Cardiac fibroblast (primary cell): ENCODE results near the gene CMBL.
"Not testable (repeated sequence)": the region's sequence is repeated elsewhere in the genome, so short reads cannot be mapped to it uniquely, and the experiment has no call there.

Source experiments
- DNase-seq, 2 donors: peaks; one replicate each; pipeline versions ENCODE4 v3.0.0 to v3.0.0-alpha.2; 2010; ENCODE audit warnings: low read depth in 2 of 2
- H3K4me3 ChIP-seq, 2 donors: replicated peaks in 1 of 2; 1 replicate in 1 of 2; 2 replicates in 1 of 2; pipeline ENCODE4 v1.5.1; 2011; ENCODE audit warnings: low read depth in 2 of 2, low read length in 2 of 2, mild to moderate bottlenecking in 2 of 2, moderate library complexity in 1 of 2
- TF ChIP-seq, protein P1 (sequence below): IDR thresholded peaks from one replicate; pipeline ENCODE4 v1.5.1; 2011; ENCODE audit warnings: low read depth, mild to moderate bottlenecking, low read length, inconsistent platforms

CMBL gene

DNA sequence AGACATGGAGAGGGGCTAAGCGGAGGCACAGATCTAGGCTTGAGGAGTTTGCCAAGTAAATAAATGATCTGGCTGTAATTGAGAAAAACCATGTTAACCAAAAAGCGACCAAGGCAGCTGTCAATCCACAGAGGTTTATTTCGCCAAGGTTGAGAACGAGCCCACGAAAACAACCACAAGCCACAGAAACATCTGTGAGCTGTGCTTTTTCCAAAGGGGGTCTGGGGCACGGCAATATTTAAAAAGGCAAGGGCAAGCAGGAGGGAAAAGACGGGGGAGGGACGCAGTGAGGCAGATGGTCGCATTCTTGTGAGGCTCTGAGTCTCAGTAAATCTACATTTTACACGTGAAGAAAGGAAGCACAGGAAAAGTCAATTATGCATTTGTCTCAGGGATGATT lies 32.2 kb downstream of the CMBL start:
- no peak overlapping the region for H3K4me3 ChIP-seq
- DNase-seq = no peak
- TF ChIP-seq, protein P1, sequence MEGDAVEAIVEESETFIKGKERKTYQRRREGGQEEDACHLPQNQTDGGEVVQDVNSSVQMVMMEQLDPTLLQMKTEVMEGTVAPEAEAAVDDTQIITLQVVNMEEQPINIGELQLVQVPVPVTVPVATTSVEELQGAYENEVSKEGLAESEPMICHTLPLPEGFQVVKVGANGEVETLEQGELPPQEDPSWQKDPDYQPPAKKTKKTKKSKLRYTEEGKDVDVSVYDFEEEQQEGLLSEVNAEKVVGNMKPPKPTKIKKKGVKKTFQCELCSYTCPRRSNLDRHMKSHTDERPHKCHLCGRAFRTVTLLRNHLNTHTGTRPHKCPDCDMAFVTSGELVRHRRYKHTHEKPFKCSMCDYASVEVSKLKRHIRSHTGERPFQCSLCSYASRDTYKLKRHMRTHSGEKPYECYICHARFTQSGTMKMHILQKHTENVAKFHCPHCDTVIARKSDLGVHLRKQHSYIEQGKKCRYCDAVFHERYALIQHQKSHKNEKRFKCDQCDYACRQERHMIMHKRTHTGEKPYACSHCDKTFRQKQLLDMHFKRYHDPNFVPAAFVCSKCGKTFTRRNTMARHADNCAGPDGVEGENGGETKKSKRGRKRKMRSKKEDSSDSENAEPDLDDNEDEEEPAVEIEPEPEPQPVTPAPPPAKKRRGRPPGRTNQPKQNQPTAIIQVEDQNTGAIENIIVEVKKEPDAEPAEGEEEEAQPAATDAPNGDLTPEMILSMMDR = no peak

DNA sequence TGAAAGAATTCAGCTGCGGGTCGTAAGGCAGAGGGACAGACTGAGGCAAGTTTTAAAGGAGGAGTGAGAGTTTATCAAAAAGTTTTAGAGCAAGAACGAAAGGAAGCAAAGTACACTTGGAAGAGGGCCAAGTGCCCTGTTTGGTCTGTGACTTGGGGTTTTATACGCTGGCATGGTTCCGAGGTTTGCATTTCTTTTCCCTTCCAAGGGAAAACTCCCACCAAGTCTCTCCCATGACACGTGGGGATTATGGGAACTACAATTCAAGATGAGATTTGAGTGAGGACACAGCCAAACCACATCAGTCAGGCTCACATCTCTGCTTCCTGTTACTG lies 34.9 kb downstream of the CMBL start:
- H3K4me3 ChIP-seq = not testable (repeated sequence)
- DNase-seq = peak in 1 of 2 donors; percentile 51

DNA sequence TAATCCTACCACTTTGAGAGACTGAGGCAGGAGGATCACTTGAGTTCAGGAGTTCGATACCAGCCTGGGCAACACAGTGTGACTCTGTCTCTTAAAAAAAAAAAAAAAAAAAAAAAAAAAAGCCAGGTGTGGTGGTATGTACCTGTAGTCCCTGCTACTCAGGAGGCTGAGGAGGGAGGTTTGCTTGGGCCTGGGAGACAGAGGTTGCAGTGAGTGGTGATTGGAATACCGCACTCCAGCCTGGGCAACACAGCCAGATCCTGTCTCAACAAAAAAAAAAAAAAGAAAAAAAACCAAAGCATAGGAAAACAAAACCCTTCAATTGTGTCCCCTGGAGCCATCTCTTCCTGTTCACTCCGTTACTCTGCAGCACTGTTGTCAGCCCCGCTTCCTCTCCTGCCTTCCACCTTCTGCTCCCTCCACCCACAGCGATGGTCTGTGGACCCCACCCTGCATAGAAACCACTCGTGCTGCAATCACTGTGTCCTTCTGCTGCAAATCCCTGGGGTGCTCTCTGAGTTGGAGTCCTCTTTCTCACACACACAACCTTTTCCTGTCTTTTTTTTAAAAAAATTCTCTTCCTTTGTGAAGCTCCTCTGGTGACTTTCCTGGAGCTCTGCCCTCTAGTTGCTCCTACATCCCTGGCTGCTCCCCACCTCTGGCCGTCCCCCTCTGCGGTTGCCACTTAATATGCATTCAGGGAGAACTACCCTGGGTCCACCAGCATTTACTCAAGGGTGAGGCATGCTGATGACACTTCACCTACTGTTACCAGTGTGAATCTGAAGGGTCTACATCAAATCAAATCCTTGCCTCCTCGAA lies 35.4 kb downstream of the CMBL start:
- DNase-seq = no peak
- H3K4me3 ChIP-seq = no peak overlapping the region
- TF ChIP-seq, protein P1 = no peak

DNA sequence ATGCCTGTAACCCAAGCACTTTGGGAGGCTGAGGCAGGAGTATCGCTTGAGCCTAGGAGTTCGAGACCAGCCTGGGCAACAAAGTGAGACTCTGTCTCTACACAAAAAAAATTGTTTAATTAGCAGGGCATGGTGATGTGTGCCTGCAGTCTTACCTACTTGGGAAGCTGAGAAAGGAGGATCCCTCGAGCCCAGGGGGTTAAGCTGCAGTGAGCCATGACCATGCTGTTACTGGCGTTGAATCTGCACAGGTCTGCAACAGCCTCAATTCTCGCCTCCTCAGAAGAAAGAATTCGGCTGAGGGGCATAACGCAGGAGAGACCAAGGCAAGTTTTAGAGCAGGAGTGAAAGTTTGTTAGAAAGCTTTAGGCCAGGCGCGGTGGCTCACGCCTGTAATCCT lies 39.6 kb downstream of the CMBL start:
- TF ChIP-seq, protein P1 = no peak
- no peak overlapping the region for H3K4me3 ChIP-seq
- no peak for DNase-seq

DNA sequence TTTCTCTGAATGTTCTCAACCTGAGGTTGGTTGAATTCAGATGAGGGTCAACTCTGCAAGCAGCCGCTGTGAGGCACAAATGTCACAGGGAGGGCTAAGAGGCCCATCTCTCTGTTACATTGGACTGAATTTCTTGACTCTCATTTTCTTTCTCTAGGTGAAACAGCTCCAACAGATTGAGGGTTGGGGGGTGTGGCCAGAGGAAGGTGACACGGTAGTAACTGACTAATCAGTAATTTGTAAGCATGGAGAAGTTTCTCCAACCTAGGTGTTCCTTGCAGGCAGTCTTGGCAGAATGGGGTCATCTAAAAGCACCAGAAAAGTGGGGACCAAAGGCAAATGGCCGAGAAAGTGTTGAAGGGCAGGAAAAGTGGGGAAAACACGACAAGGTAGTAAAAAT lies 40.9 kb downstream of the CMBL start:
- DNase-seq = no peak
- no peak overlapping the region for H3K4me3 ChIP-seq
- TF ChIP-seq, protein P1 = no peak

DNA sequence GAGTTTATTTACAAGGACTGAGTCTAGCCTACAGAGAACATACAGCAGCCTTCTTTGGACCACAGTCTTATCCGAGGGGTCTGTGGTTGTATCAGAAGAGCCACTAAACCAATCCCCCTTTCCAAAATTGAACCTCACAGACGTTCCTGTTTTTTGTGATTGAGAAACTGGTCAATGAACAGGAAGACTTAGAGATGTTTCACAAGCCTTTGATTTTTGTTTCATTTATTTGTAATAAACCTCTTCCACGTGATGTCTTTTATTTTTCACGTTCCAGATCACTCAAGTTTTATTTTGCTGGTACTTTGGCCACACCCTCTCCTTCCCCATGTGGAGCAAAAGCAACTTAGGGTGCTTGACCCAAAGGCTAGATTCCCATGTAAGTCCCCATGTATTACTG lies 41.6 kb downstream of the CMBL start:
- TF ChIP-seq, protein P1 = no peak
- H3K4me3 ChIP-seq = no peak overlapping the region
- DNase-seq = no peak

DNA sequence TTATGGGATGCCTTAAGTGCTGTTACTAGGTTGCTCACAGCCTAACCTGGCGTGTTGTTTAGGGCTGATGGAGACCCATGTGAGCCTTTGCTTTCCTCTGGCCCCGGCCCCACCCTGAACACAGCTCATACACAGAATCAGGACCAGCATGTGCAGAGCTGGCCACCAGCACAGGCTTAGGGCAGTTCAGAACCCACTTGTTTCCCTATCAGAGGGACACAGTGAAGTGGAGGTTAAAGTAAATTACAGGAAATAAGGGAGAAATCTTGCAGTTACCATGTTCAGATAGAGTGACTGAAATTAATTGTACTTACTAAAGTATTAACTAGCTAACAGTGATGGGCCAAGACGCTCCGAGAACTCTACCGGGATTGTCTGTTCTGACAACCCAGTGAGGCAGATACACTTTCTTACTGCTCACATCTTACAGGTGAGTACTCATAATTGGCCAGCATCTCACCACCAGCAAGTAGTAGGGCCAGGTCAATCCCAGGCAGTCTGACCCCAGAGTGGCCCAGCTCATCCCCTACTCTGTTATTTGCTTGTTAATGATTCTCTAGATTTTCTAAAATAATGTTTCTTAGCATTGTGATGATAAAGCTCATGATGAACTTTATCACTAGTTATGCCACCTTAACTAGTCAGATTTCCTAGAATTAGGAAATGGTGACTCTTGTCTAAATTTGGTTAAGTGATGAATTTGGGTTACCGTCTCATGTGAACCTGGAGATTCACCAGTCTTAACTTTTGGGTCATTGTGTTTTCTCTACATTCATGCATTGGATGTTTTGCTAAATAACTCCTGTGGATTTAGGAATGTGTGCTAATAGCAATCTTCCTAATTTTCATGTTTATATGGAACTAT lies 42.2 kb downstream of the CMBL start:
- TF ChIP-seq, protein P1 = no peak
- no peak overlapping the region for H3K4me3 ChIP-seq
- no peak for DNase-seq
